H9 (cell line): ENCODE results near the gene TFIP11. TPM values are rescaled to one million over a fixed set of nuclear protein-coding genes. Genes with fewer than 3 reads are reported as not detected.

ENCODE experiments used
- DNase-seq: peaks from one replicate; pipeline ENCODE4 v3.0.0-alpha.2; 2017
- H2AFZ ChIP-seq: one replicate; pipeline ENCODE4 v1.6.1; 2013; ENCODE audit warnings: mild to moderate bottlenecking, low read length, control low read depth, moderate library complexity
- H2AK5ac ChIP-seq: 2 replicates; pipeline ENCODE4 v1.6.1; 2013; ENCODE audit warnings: low read length, control low read depth, mixed read lengths; ENCODE audit not compliant: insufficient read length
- H2BK120ac ChIP-seq: one replicate; pipeline ENCODE4 v1.6.1; 2013; ENCODE audit warnings: low read depth, mild to moderate bottlenecking, low read length, control low read depth, inconsistent platforms; ENCODE audit not compliant: poor library complexity, severe bottlenecking
- H2BK12ac ChIP-seq: 2 replicates; pipeline ENCODE4 v1.6.1; 2013; ENCODE audit warnings: low read length, control low read depth, mixed read lengths, low read depth; ENCODE audit not compliant: insufficient read length
- H2BK15ac ChIP-seq: 2 replicates; pipeline ENCODE4 v1.6.1; 2013; ENCODE audit warnings: low read depth, low read length, control low read depth
- H2BK20ac ChIP-seq: one replicate; pipeline ENCODE4 v1.6.1; 2013; ENCODE audit warnings: low read depth, mild to moderate bottlenecking, low read length, control low read depth, inconsistent platforms; ENCODE audit not compliant: poor library complexity, severe bottlenecking
- H2BK5ac ChIP-seq: 2 replicates; pipeline ENCODE4 v1.6.1; 2013; ENCODE audit warnings: low read length, control low read depth, mixed read lengths; ENCODE audit not compliant: insufficient read length
- H3K14ac ChIP-seq: 2 replicates; pipeline ENCODE4 v1.6.1; 2013; ENCODE audit warnings: low read length, control low read depth; ENCODE audit not compliant: insufficient read depth
- H3K18ac ChIP-seq: 2 replicates; pipeline ENCODE4 v1.6.1; 2013; ENCODE audit warnings: low read depth, mild to moderate bottlenecking, mixed read lengths, low read length, control low read depth; ENCODE audit not compliant: insufficient read length
- H3K23ac ChIP-seq: 2 replicates; pipeline ENCODE4 v1.6.1; 2013; ENCODE audit warnings: low read length, control low read depth, mixed read lengths, low read depth; ENCODE audit not compliant: insufficient read length
- H3K23me2 ChIP-seq: 2 replicates; pipeline ENCODE4 v1.6.1; 2013; ENCODE audit warnings: low read depth, mild to moderate bottlenecking, mixed read lengths, low read length, control low read depth; ENCODE audit not compliant: insufficient read length, poor library complexity, severe bottlenecking
- H3K27ac ChIP-seq: 2 replicates; pipeline ENCODE4 v1.5.1; 2013; ENCODE audit warnings: low read length, control low read depth, mixed read lengths, low read depth; ENCODE audit not compliant: insufficient read length
- H3K27me3 ChIP-seq: 2 replicates; pipeline ENCODE4 v1.6.1; 2013; ENCODE audit warnings: low read length, control low read depth, inconsistent platforms; ENCODE audit not compliant: insufficient read depth
- H3K4ac ChIP-seq: 2 replicates; pipeline ENCODE4 v1.6.1; 2013; ENCODE audit warnings: low read depth, mild to moderate bottlenecking, control low read depth, inconsistent platforms, low read length, moderate library complexity
- H3K4me1 ChIP-seq: 2 replicates; pipeline ENCODE4 v1.6.1; 2013; ENCODE audit warnings: low read length, control low read depth, inconsistent platforms; ENCODE audit not compliant: insufficient read depth
- H3K4me2 ChIP-seq: 2 replicates; pipeline ENCODE4 v1.6.1; 2013; ENCODE audit warnings: low read length, control low read depth, mixed read lengths; ENCODE audit not compliant: insufficient read length, insufficient read depth
- H3K56ac ChIP-seq: 2 replicates; pipeline ENCODE4 v1.6.1; 2013; ENCODE audit warnings: low read depth, mild to moderate bottlenecking, mixed read lengths, low read length, control low read depth; ENCODE audit not compliant: insufficient read length
- H3K79me1 ChIP-seq: 2 replicates; pipeline ENCODE4 v1.6.1; 2013; ENCODE audit warnings: low read depth, mild to moderate bottlenecking, moderate library complexity, low read length, control low read depth, inconsistent platforms; ENCODE audit not compliant: insufficient read depth, poor library complexity, severe bottlenecking
- H3K79me2 ChIP-seq: 2 replicates; pipeline ENCODE4 v1.6.1; 2013; ENCODE audit warnings: low read length, control low read depth, inconsistent platforms; ENCODE audit not compliant: insufficient read depth
- H3K9ac ChIP-seq: 2 replicates; pipeline ENCODE4 v1.6.1; 2013; ENCODE audit warnings: low read length, control low read depth, mixed read lengths; ENCODE audit not compliant: insufficient read length; ENCODE audit errors: extremely low read depth
- H3K9me3 ChIP-seq: one replicate; pipeline ENCODE4 v1.6.1; 2013; ENCODE audit warnings: low read depth, low read length, inconsistent platforms; ENCODE audit not compliant: control insufficient read depth
- H3T11ph ChIP-seq: one replicate; pipeline ENCODE4 v1.6.1; 2013; ENCODE audit warnings: mild to moderate bottlenecking, low read length, control low read depth, inconsistent platforms
- H4K20me1 ChIP-seq: one replicate; pipeline ENCODE4 v1.6.1; 2013; ENCODE audit not compliant: control insufficient read depth, insufficient read length, insufficient read depth
- H4K5ac ChIP-seq: 2 replicates; pipeline ENCODE4 v1.6.1; 2013; ENCODE audit warnings: low read depth, mild to moderate bottlenecking, mixed read lengths, low read length, control low read depth; ENCODE audit not compliant: insufficient read length
- H4K8ac ChIP-seq: replicated peaks from 2 replicates; pipeline ENCODE4 v1.6.1; 2013; ENCODE audit warnings: low read length, control low read depth, mixed read lengths, low read depth; ENCODE audit not compliant: insufficient read length
- H4K91ac ChIP-seq: 2 replicates; pipeline ENCODE4 v1.6.1; 2013; ENCODE audit warnings: low read depth, mild to moderate bottlenecking, moderate library complexity, mixed read lengths, low read length, control low read depth; ENCODE audit not compliant: insufficient read length
- H3K27ac Mint-ChIP-seq, 3 experiments: 2 replicates in 2 of 3; 3 replicates in 1 of 3; pipeline ENCODE4 v1.8.0; 2020 to 2021; ENCODE audit warnings: mixed read lengths in 3 of 3, mild to moderate bottlenecking in 1 of 3, moderate library complexity in 1 of 3
- H3K27me3 Mint-ChIP-seq: 2 replicates; pipeline ENCODE4 v1.8.0; 2021; ENCODE audit warnings: low read depth, mild to moderate bottlenecking, moderate library complexity, mixed read lengths
- H3K36me3 Mint-ChIP-seq, 3 experiments: 2 replicates in 2 of 3; 3 replicates in 1 of 3; pipeline ENCODE4 v1.8.0; 2020 to 2021; ENCODE audit warnings: low read depth in 3 of 3, mixed read lengths in 3 of 3; ENCODE audit not compliant: insufficient read depth in 1 of 3
- H3K4me1 Mint-ChIP-seq, 2 experiments: 2 replicates each; pipeline ENCODE4 v1.8.0; 2020; ENCODE audit warnings: mixed read lengths in 2 of 2
- H3K4me3 Mint-ChIP-seq, 2 experiments: 2 replicates in 1 of 2; 3 replicates in 1 of 2; pipeline ENCODE4 v1.8.0; 2020 to 2021; ENCODE audit warnings: mild to moderate bottlenecking in 2 of 2, mixed read lengths in 2 of 2, moderate library complexity in 1 of 2
- H3K9me3 Mint-ChIP-seq, 2 experiments: 2 replicates in 1 of 2; 3 replicates in 1 of 2; pipeline ENCODE4 v1.8.0; 2020; ENCODE audit warnings: mild to moderate bottlenecking in 2 of 2, mixed read lengths in 2 of 2, moderate library complexity in 1 of 2
- CTCF ChIP-seq: fragments of 200-600 bp; sonication (generic); conservative IDR thresholded peaks from 3 replicates; pipeline ENCODE4 v1.8.0; 2021; ENCODE audit warnings: antibody characterized with exemption, mild to moderate bottlenecking
- WGBS: extraction: QIAGEN DNeasy Blood & Tissue Kit; methylation state at CpG from one replicate; pipeline ENCODE4 v1.1.7; 2013; ENCODE audit warnings: missing lambda C conversion rate, low lambda C conversion rate, mixed read lengths; ENCODE audit not compliant: insufficient read length; ENCODE audit errors: extremely low coverage; 5-methylcytosine and 5-hydroxymethylcytosine counted together
- total RNA-seq: library from RNA; stranded (reverse); gene quantifications from 2 replicates; pipeline ENCODE4 v1.2.1, GENCODE V29; 2021

TFIP11 gene
- total RNA-seq, 1 experiment from 2014 or later = 36.4 TPM

- Histone ChIP-seq H3K23me2 (no peaks in the 10 kb centered on the region), H3K79me1 (peaks cover 3% of the 10 kb centered on the region), H4K91ac (no peak overlapping the region), H4K20me1 (no peaks in the 10 kb centered on the region), H3K56ac (no peak overlapping the region), H3K23ac (no peak overlapping the region), H2BK12ac (no peak overlapping the region), H3K14ac (no peak overlapping the region), H3K9me3 (no peaks in the 10 kb centered on the region), H2BK120ac (no peak overlapping the region), H3K79me2 (peaks cover 3% of the 10 kb centered on the region; the same call in 1 of the 2 replicates), H2AFZ (no peak overlapping the region), H2AK5ac (no peak overlapping the region), H3K9ac (no peak overlapping the region), H3K27ac (no peak overlapping the region), H3K27me3 (no peaks in the 10 kb centered on the region), H3K4me1 (no peaks in the 10 kb centered on the region), H3K18ac (no peak overlapping the region), H2BK5ac (no peak overlapping the region), H3K4me2 (no peak overlapping the region), H4K8ac (no peak overlapping the region), H3T11ph (no peak overlapping the region), H2BK20ac (no peak overlapping the region), H4K5ac (no peak overlapping the region), H2BK15ac (no peak overlapping the region), H3K4ac (no peak overlapping the region)
- TF ChIP-seq CTCF = no peak
- H3K9me3 Mint-ChIP-seq = no peaks in the 10 kb centered on the region
- WGBS = no CpG with 5 or more reads among the region's 12 CpGs
- no peaks in the 10 kb centered on the region for H3K27me3 Mint-ChIP-seq
- peaks cover 39 to 73% (median 57%) of the 10 kb centered on the region in 3 experiments for H3K36me3 Mint-ChIP-seq
- no peak for DNase-seq
- peak overlapping the region in 1 of 3 experiments; percentile 23; a peak in 3 of 7 replicates for H3K27ac Mint-ChIP-seq
- H3K4me3 Mint-ChIP-seq = no peak overlapping the region
- no peaks in the 10 kb centered on the region for H3K4me1 Mint-ChIP-seq
These were observed 23.9 kb upstream of the TFIP11 start for GRCh38 chr22:26536056-26536761.
